ENCODE data around the gene ATP1B4. TPM values are rescaled to one million over a fixed set of nuclear protein-coding genes. Genes with fewer than 3 reads are reported as not detected.

The ATP1B4 gene
- total RNA-seq, 1 donor: not detected

DNA sequence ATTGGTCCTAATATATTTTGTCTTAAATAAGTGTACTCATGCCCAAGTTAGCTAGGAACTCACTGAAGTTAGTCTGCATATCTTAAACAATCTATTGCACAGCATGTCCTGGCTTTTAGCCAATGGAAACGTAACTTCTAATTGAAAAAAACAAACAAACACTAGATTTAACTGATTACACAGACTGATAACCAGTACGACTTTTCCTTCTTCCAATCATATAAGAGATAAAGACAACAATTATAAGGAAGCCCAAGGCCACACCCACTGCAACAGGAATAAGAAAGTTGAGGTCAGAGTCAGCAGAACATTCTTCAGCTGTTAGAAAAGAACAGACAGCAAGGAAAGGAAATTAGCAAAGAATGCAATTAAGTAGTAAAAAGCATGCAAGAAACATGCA lies 66.4 kb downstream of the ATP1B4 start:
- H3K4me3 ChIP-seq (ENCODE audit: low read depth, low read length): no peak overlapping the region
- DNase-seq (ENCODE audit: low read depth): peak; percentile 9
- TF ChIP-seq, protein P1, sequence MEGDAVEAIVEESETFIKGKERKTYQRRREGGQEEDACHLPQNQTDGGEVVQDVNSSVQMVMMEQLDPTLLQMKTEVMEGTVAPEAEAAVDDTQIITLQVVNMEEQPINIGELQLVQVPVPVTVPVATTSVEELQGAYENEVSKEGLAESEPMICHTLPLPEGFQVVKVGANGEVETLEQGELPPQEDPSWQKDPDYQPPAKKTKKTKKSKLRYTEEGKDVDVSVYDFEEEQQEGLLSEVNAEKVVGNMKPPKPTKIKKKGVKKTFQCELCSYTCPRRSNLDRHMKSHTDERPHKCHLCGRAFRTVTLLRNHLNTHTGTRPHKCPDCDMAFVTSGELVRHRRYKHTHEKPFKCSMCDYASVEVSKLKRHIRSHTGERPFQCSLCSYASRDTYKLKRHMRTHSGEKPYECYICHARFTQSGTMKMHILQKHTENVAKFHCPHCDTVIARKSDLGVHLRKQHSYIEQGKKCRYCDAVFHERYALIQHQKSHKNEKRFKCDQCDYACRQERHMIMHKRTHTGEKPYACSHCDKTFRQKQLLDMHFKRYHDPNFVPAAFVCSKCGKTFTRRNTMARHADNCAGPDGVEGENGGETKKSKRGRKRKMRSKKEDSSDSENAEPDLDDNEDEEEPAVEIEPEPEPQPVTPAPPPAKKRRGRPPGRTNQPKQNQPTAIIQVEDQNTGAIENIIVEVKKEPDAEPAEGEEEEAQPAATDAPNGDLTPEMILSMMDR (IDR thresholded peaks at IDR 0.05; ENCODE audit: insufficient read depth, low read length): no peak

- H3K4me3 ChIP-seq (ENCODE audit: low read depth, low read length): no peak overlapping the region
- DNase-seq (ENCODE audit: low read depth): no peak
- TF ChIP-seq, protein P1 (IDR thresholded peaks at IDR 0.05; ENCODE audit: insufficient read depth, low read length): no peak
Observed at GRCh38 chrX:120429776-120430540, 68.1 kb downstream of the ATP1B4 start.

Other genes starting within 250 kb of the ATP1B4 start
- not detected in 2 replicates for gene RHOXF1, start 246.2 kb upstream of the ATP1B4 start, total RNA-seq (ENCODE audit: low replicate concordance)
- not detected in 2 replicates for gene RHOXF2, start 203.5 kb upstream of the ATP1B4 start, total RNA-seq (ENCODE audit: low replicate concordance)
- gene ZBTB33, start 111.3 kb upstream of the ATP1B4 start, total RNA-seq (ENCODE audit: low replicate concordance): 16.6 and 18.3 TPM in 2 replicates
- gene TMEM255A, start 50.6 kb upstream of the ATP1B4 start, total RNA-seq (ENCODE audit: low replicate concordance): not detected in 2 replicates
- gene LAMP2, start 107.2 kb downstream of the ATP1B4 start, total RNA-seq (ENCODE audit: low replicate concordance): 46.8 and 247 TPM in 2 replicates
- 59.7 and 76.1 TPM in 2 replicates for gene CUL4B, start 198.9 kb downstream of the ATP1B4 start, total RNA-seq (ENCODE audit: low replicate concordance)
- 20.6 and 52.1 TPM in 2 replicates for gene MCTS1, start 242.0 kb downstream of the ATP1B4 start, total RNA-seq (ENCODE audit: low replicate concordance)